H4 (cell line): Measurements from ENCODE around the gene SPATA17. TPM values are rescaled to one million over a fixed set of nuclear protein-coding genes. Genes with fewer than 3 reads are reported as not detected.
"Not testable (repeated sequence)": the region's sequence is repeated elsewhere in the genome, so short reads cannot be mapped to it uniquely, and the experiment has no call there.

ENCODE experiments used
- DNase-seq: peaks from one replicate; pipeline ENCODE4 v3.0.0-alpha.2; 2015; ENCODE audit warnings: low spot score
- total RNA-seq: library from RNA; depleted of rRNA; stranded (reverse); fragments of >200 nt; shearing (Covaris generic); gene quantifications from 2 replicates; pipeline ENCODE4 v1.2.3, GENCODE V29; 2014

The SPATA17 gene
- total RNA-seq, 1 experiment from 2014 or later, result 0.27 TPM

- no peak for DNase-seq
Observed at GRCh38 chr1:217674028-217674729, 43.0 kb downstream of the SPATA17 start.

- DNase-seq, result no peak
Observed at GRCh38 chr1:217681806-217682205, 50.7 kb downstream of the SPATA17 start.

- DNase-seq, result no peak
Observed at GRCh38 chr1:217687511-217687910, 56.4 kb downstream of the SPATA17 start.

- not testable (repeated sequence) for DNase-seq
Observed at GRCh38 chr1:217696140-217696539, 65.0 kb downstream of the SPATA17 start.

GRCh38 chr1:217703326-217703725 is 72.2 kb downstream of the SPATA17 start:
- DNase-seq, result no peak

- DNase-seq, result peak; percentile 66
Observed at GRCh38 chr1:217712925-217713597, 81.9 kb downstream of the SPATA17 start.

- no peak for DNase-seq
Observed at GRCh38 chr1:217715681-217716080, 84.5 kb downstream of the SPATA17 start.

GRCh38 chr1:217717959-217718358 is 86.8 kb downstream of the SPATA17 start:
- DNase-seq, result no peak

GRCh38 chr1:217718873-217719272 is 87.7 kb downstream of the SPATA17 start:
- peak; percentile 39 for DNase-seq

GRCh38 chr1:217721692-217722091 is 90.5 kb downstream of the SPATA17 start:
- DNase-seq, result no peak

GRCh38 chr1:217734973-217735372 is 103.8 kb downstream of the SPATA17 start:
- no peak for DNase-seq

- DNase-seq, result peak; percentile 29
Observed at GRCh38 chr1:217747156-217747769, 116.1 kb downstream of the SPATA17 start.

- DNase-seq, result no peak
Observed at GRCh38 chr1:217769768-217770167, 138.6 kb downstream of the SPATA17 start.

- no peak for DNase-seq
Observed at GRCh38 chr1:217770918-217771317, 139.8 kb downstream of the SPATA17 start.

GRCh38 chr1:217776693-217777092 is 145.5 kb downstream of the SPATA17 start:
- no peak for DNase-seq

GRCh38 chr1:217781056-217781455 is 149.9 kb downstream of the SPATA17 start:
- no peak for DNase-seq

GRCh38 chr1:217791091-217791490 is 159.9 kb downstream of the SPATA17 start:
- DNase-seq, result no peak

GRCh38 chr1:217805792-217806191 is 174.6 kb downstream of the SPATA17 start:
- DNase-seq, result no peak

- DNase-seq, result no peak
Observed at GRCh38 chr1:217812175-217812574, 181.0 kb downstream of the SPATA17 start.

GRCh38 chr1:217813031-217813430 is 181.9 kb downstream of the SPATA17 start:
- DNase-seq, result no peak

GRCh38 chr1:217837691-217838090 is 206.5 kb downstream of the SPATA17 start:
- DNase-seq, result no peak

GRCh38 chr1:217839161-217839560 is 208.0 kb downstream of the SPATA17 start:
- no peak for DNase-seq

GRCh38 chr1:217846733-217847132 is 215.6 kb downstream of the SPATA17 start:
- DNase-seq, result no peak
